CD4-positive, alpha-beta T cell treated with Interleukin-6 for 4 hours (primary cell): ENCODE data around the gene NOS1.
A peak's percentile ranks its signal among the peaks of the same experiment; 100 is the strongest.
"Not testable (repeated sequence)": the region's sequence is repeated elsewhere in the genome, so short reads cannot be mapped to it uniquely, and the experiment has no call there.

Experiments
- DNase-seq: peaks from one replicate; pipeline ENCODE4 v3.0.0-alpha.2; 2020; ENCODE audit warnings: mixed read lengths

NOS1 gene

GRCh38 chr12:117361347-117361751, at the start of gene NOS1:
Gene NOS1, minus strand, starts transcription at chr12:117361626. Its CDS starts 30,557 bp downstream, at chr12:117331069.
- no peak for DNase-seq

DNA sequence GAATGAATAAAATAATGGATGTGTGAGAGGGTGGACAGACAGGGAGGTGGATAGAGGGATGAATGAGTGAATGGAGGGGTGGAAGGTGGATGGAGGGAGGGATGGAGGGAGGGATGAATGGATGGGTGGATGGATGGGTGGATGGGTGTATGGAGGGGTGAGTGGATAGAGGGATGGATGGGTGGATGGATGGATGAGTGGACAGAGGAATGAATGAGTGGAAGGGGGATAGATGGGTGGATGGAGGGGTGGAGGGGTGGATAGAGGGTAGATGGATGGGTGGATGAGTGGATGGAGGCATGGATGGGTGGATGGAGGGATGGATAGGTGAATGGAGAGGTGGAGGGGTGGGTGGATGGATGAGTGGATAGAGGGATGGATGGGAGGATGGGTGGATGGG, 47.9 kb upstream of the NOS1 start:
- DNase-seq = no peak

DNA sequence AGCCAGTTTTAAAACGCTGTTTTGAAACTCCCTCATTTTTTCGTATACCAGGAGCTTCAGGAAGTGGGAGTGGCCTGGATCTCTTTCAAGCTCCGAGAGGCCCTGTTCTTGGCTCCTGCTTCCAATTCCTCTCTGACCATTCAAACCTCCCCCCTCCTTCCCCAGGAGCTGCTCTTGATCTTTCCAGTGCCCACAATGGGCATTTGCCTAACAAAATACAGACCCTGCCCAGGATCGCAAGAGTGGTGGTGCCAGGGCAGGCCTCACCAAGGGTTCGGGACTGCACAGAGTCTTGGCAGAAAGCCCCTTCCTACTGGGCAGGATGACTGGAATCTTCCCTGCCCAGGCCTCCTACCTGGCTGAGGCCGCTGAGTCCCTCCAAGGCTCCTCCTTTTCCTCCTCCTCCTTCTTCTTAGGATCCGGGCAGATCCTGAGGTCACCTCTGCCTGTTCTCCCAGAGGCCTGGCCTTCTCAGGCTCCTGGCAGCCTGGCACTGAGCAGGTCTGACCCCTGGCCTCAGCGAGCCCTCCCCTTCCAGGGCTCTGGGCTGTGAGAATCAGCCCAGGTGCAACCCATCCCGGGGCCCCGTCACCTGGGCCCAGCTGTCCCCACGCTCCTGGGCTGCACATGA, 46.9 kb upstream of the NOS1 start:
- DNase-seq = no peak

DNA sequence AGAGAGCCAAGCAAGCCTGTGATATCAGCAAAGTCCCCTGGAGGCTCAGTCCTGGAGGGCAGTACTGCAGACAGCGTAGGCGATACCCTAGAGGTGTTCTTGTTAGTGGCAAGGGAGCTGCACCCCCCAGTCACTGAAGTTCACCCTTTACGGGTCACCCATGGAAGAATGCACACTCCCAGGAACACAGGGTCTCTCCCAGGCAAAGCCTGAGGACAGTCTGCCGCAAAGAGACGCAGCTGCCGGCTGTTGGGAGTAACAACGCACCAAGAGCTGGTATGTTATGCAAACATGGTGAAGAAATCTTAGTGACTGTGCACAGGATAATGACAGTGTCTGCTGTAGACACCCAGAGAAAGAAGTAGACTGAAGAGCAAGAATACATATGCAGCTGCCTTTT, 43.5 kb upstream of the NOS1 start:
- DNase-seq = no peak

GRCh38 chr12:117404203-117404853, 42.9 kb upstream of the NOS1 start:
- DNase-seq = no peak

GRCh38 chr12:117403586-117404139, 42.2 kb upstream of the NOS1 start:
- DNase-seq = no peak

GRCh38 chr12:117402363-117402762, 40.9 kb upstream of the NOS1 start:
- DNase-seq = no peak

DNA sequence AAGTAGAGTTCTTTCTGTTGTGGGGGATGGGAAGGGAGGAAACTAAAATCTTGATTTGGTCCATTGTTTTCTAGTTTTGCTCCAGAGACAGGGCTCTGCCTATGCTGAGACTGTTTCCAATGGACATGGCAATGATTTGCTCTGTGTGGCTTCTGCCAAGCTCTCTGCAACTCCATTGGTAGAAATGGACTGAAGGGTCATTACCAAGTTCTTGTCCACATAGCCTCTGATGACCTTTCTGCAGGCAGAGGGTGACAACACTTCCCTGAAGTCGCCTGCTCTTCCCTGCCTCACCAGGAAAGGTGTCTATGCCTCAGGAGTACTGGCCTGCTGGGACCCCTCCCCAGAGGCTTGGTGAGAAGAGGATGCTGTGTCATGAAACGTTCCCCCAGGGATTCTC, 39.5 kb upstream of the NOS1 start:
- DNase-seq = no peak

DNA sequence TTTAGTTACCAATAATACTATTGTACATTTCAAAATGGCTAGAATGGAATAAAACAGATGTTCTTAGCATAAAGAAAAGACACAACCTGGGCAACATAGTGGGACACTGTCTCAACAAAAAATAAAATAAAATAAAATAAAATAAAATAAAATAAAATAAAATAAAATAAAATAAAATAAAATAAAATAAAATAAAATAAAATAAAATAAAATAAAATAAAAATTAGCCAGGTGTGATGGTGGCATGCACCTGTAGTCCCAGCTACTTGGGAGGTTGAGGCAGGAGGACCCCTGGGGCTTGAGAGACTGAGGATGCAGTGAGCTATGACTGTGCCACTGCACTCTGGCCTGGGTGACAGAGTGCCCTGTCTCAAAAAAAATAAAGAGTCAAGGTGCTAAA, 37.1 kb upstream of the NOS1 start:
- DNase-seq = not testable (repeated sequence)

- DNase-seq = no peak
Observed at GRCh38 chr12:117395766-117396165, 34.3 kb upstream of the NOS1 start.

GRCh38 chr12:117394491-117394890, 33.1 kb upstream of the NOS1 start:
- no peak for DNase-seq

- DNase-seq = no peak
Observed at GRCh38 chr12:117393656-117394055, 32.2 kb upstream of the NOS1 start.

DNA sequence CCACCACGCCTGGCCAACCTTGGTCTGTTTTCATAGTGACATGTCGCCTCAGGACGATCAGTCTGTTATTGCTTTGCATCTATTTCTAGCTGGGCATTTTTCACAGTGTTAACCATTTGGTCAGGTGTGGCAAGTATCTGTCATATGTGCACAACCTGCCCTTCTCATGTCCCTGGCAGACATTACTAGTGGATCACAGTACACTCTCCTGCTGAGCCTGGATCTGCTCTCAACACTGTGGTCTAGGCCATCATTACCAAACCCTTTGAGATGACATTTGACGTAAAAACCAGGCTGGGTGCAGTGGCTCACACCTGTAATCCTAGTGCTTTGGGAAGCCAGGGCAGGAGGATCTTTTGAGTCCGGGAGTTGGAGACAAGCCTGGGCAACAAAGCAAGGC, 29.4 kb upstream of the NOS1 start:
- DNase-seq = no peak

- no peak for DNase-seq
Observed at GRCh38 chr12:117388951-117389446, 27.6 kb upstream of the NOS1 start.

- no peak for DNase-seq
Observed at GRCh38 chr12:117387832-117388231, 26.4 kb upstream of the NOS1 start.

GRCh38 chr12:117384735-117385134, 23.3 kb upstream of the NOS1 start:
- DNase-seq = no peak

GRCh38 chr12:117380083-117380482, 18.7 kb upstream of the NOS1 start:
- no peak for DNase-seq

- DNase-seq = no peak
Observed at GRCh38 chr12:117377758-117378157, 16.3 kb upstream of the NOS1 start.

GRCh38 chr12:117370588-117370987, 9.2 kb upstream of the NOS1 start:
- no peak for DNase-seq

GRCh38 chr12:117370000-117370399, 8.6 kb upstream of the NOS1 start:
- DNase-seq = not testable (repeated sequence)

- peak; percentile 29 for DNase-seq
Observed at GRCh38 chr12:117367006-117367638, 5.7 kb upstream of the NOS1 start.

GRCh38 chr12:117365049-117365616, 3.7 kb upstream of the NOS1 start:
- DNase-seq = no peak

GRCh38 chr12:117363953-117364486, 2.6 kb upstream of the NOS1 start:
- no peak for DNase-seq
